ENCODE measurements around the gene ACVR1.

The ACVR1 gene

GRCh38 chr2:157866202-157866601, 9.9 kb downstream of the ACVR1 start:
- H3K4me3 ChIP-seq (ENCODE audit: low read depth, low read length): no peak overlapping the region
- no peak for DNase-seq (ENCODE audit: low read depth)
- TF ChIP-seq CTCF (IDR thresholded peaks at IDR 0.05; ENCODE audit: insufficient read depth, low read depth, low read length, missing control alignments): no peak

DNA sequence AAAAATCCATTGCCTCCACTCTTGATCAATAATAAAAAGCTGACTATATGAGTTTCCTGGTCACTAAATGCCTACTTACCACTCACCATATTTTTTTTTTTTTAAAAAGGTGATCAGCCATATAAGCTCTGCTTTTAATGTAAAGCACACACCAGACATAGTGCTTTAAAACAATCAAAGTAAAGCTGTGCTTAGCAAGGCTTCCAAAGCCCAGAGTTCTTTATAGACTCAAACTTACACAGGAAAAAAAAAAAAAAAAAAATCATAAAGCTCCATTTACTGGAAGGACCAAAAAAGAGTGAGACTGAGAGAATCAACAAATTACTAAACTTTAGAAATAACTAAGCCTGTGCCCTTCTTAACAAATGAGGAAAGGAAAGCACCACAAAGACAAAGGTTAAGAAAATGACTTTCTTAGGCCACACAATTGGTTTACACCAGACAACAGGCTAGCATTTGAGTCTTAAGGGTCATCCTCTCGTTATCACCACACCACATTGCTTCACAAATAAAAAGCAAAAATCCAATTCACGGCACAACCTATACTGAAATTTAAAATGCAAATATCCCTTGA, 11.2 kb downstream of the ACVR1 start:
- DNase-seq (ENCODE audit: low read depth): no peak
- no peak overlapping the region for H3K4me3 ChIP-seq (ENCODE audit: low read depth, low read length)
- no peak for TF ChIP-seq CTCF (IDR thresholded peaks at IDR 0.05; ENCODE audit: insufficient read depth, low read depth, low read length, missing control alignments)

DNA sequence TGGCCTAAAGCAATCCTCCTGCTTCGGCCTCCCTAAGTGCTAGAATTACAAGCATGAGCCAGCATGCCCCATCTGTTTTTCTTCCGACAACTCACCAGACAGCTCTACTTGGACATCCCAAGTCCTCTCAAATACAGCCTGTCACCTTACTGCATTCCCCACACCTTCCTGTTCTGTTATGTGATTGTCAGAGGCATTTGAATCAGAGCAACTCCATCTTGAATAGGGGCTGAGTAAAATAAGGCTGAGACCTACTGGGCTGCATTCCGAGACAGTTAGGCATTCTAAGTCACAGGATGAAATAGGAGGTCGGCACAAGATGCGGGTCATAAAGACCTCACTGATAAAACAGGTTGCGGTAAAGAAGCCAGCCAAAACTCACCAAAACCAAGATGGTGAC, 17.3 kb downstream of the ACVR1 start:
- TF ChIP-seq CTCF (IDR thresholded peaks at IDR 0.05; ENCODE audit: insufficient read depth, low read depth, low read length, missing control alignments): no peak
- no peak for DNase-seq (ENCODE audit: low read depth)
- H3K4me3 ChIP-seq (ENCODE audit: low read depth, low read length): no peak overlapping the region

DNA sequence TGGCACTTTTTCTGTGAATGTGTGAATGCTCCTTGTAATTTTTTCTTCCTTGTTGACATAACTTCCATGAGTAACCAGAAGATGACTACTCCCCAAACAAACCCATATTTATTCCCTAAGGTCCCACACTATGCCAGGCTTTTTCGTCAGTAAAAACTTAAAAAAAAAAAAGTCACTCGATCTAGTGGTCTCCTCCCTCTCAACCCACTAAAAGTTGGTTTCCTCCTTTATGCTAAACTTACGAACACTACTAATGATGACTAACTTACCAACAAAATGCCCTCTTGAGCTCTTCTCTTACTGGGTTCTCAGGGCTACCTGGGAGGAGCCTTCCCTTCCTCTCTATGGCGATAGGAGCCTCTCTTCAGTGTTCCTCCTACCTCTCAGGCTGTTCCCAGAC, 18.2 kb downstream of the ACVR1 start:
- H3K4me3 ChIP-seq (ENCODE audit: low read depth, low read length): no peak overlapping the region
- no peak for DNase-seq (ENCODE audit: low read depth)
- TF ChIP-seq CTCF (IDR thresholded peaks at IDR 0.05; ENCODE audit: insufficient read depth, low read depth, low read length, missing control alignments): no peak

DNA sequence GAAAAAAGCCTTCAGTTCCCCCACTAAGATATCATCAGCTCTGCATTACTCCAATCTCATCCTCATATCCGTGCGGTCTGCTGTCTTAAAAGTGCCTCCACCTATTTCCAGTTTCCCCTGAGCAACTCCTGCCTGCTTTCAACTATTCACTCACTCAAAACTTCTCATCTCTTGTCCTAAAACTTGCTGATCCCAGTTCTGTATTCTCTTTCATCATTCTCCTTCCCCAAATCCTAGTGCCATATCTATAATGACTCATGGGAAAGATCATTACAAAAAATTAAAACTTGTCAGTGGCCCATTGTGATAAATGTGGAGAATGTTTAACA, 20.0 kb downstream of the ACVR1 start:
- DNase-seq (ENCODE audit: low read depth): no peak
- H3K4me3 ChIP-seq (ENCODE audit: low read depth, low read length): no peak overlapping the region
- no peak for TF ChIP-seq CTCF (IDR thresholded peaks at IDR 0.05; ENCODE audit: insufficient read depth, low read depth, low read length, missing control alignments)

GRCh38 chr2:157853820-157854219, 22.3 kb downstream of the ACVR1 start:
- no peak for TF ChIP-seq CTCF (IDR thresholded peaks at IDR 0.05; ENCODE audit: insufficient read depth, low read depth, low read length, missing control alignments)
- no peak overlapping the region for H3K4me3 ChIP-seq (ENCODE audit: low read depth, low read length)
- no peak for DNase-seq (ENCODE audit: low read depth)

GRCh38 chr2:157853211-157853610, 22.9 kb downstream of the ACVR1 start:
- no peak for DNase-seq (ENCODE audit: low read depth)
- TF ChIP-seq CTCF (IDR thresholded peaks at IDR 0.05; ENCODE audit: insufficient read depth, low read depth, low read length, missing control alignments): no peak
- no peak overlapping the region for H3K4me3 ChIP-seq (ENCODE audit: low read depth, low read length)

Measured in GM12865 (cell line).